HuH-7.5 (cell line): Measurements from ENCODE around the gene TET1.
A peak's percentile ranks its signal among the peaks of the same experiment; 100 is the strongest.
"Not testable (repeated sequence)": the region's sequence is repeated elsewhere in the genome, so short reads cannot be mapped to it uniquely, and the experiment has no call there.

Source experiments
- DNase-seq: peaks from one replicate; pipeline ENCODE4 v3.0.0; 2011; ENCODE audit warnings: low spot score

Gene TET1

GRCh38 chr10:68560186-68560942, at the start of gene TET1:
TSS of gene TET1 (plus strand) at chr10:68560337. CDS start at chr10:68572339, 12,002 bp downstream.
- peak; percentile 69 for DNase-seq

GRCh38 chr10:68516216-68516615, 43.9 kb upstream of the TET1 start:
- not testable (repeated sequence) for DNase-seq

GRCh38 chr10:68516766-68517165, 43.4 kb upstream of the TET1 start:
- DNase-seq: no peak

GRCh38 chr10:68517188-68517587, 42.9 kb upstream of the TET1 start:
- no peak for DNase-seq

GRCh38 chr10:68518609-68519008, 41.5 kb upstream of the TET1 start:
- not testable (repeated sequence) for DNase-seq

- DNase-seq: not testable (repeated sequence)
These were observed 34.6 kb upstream of the TET1 start for GRCh38 chr10:68525490-68526038.

- peak; percentile 28 for DNase-seq
These were observed 33.4 kb upstream of the TET1 start for GRCh38 chr10:68526634-68527307.

- no peak for DNase-seq
These were observed 23.2 kb upstream of the TET1 start for GRCh38 chr10:68536973-68537372.

GRCh38 chr10:68537796-68538195, 22.3 kb upstream of the TET1 start:
- DNase-seq: no peak

- no peak for DNase-seq
These were observed 16.9 kb upstream of the TET1 start for GRCh38 chr10:68543004-68543918.

GRCh38 chr10:68550747-68551411, 9.3 kb upstream of the TET1 start:
- peak; percentile 38 for DNase-seq

GRCh38 chr10:68553138-68553537, 7.0 kb upstream of the TET1 start:
- DNase-seq: no peak

- DNase-seq: no peak
These were observed 6.5 kb upstream of the TET1 start for GRCh38 chr10:68553599-68553998.

- DNase-seq: no peak
These were observed 1.7 kb upstream of the TET1 start for GRCh38 chr10:68558478-68558877.

- no peak for DNase-seq
These were observed 886 bp upstream of the TET1 start for GRCh38 chr10:68559251-68559650.

GRCh38 chr10:68559841-68560185, 324 bp upstream of the TET1 start:
- peak; percentile 28 for DNase-seq

- DNase-seq: peak; percentile 55
These were observed 1.1 kb downstream of the TET1 start for GRCh38 chr10:68560943-68561864.

- DNase-seq: no peak
These were observed 1.9 kb downstream of the TET1 start for GRCh38 chr10:68561865-68562649.

GRCh38 chr10:68562661-68563570, 2.8 kb downstream of the TET1 start:
- DNase-seq: no peak
